Activated CD8-positive, alpha-beta T cell treated with anti-CD3 and anti-CD28 coated beads for 36 hours (primary cell): ENCODE measurements around the gene ARSB. TPM values are rescaled to one million over a fixed set of nuclear protein-coding genes. Genes with fewer than 3 reads are reported as not detected.

Experiments used
- total RNA-seq, 2 experiments: library from RNA; stranded (reverse); gene quantifications; one replicate each; pipeline ENCODE4 v1.2.3, GENCODE V29; 2021

Gene ARSB
- total RNA-seq, 2 experiments from 2014 or later: 8.8 to 9.1 TPM

Other genes starting within 250 kb of the ARSB start
- 1 to 10 TPM in 1 of 2 experiments, under 1 TPM in 1; 0.45 to 1.3 TPM for gene DMGDH, start 84.4 kb upstream of the ARSB start, total RNA-seq
- gene BHMT2, start 84.5 kb upstream of the ARSB start, total RNA-seq: not detected
- gene BHMT, start 126.5 kb upstream of the ARSB start, total RNA-seq: not detected